DMS 273 (cell line): ENCODE measurements around the gene RCL1.
"Not testable (repeated sequence)": the region's sequence is repeated elsewhere in the genome, so short reads cannot be mapped to it uniquely, and the experiment has no call there.

Source experiments
- DNase-seq: peaks from one replicate; lab custom pipeline; 2025; ENCODE audit not compliant: unreplicated experiment; lab: John Stamatoyannopoulos, UW

The RCL1 gene

GRCh38 chr9:4792572-4793458 lies at the start of gene RCL1:
TSS of gene RCL1 (plus strand) at chr9:4792944. CDS start at chr9:4793092, 148 bp downstream.
- DNase-seq: peak; percentile 98

- DNase-seq: no peak
These were observed 49.4 kb upstream of the RCL1 start for GRCh38 chr9:4743131-4743875.

GRCh38 chr9:4746278-4747030 lies 46.3 kb upstream of the RCL1 start:
- DNase-seq: no peak

DNA sequence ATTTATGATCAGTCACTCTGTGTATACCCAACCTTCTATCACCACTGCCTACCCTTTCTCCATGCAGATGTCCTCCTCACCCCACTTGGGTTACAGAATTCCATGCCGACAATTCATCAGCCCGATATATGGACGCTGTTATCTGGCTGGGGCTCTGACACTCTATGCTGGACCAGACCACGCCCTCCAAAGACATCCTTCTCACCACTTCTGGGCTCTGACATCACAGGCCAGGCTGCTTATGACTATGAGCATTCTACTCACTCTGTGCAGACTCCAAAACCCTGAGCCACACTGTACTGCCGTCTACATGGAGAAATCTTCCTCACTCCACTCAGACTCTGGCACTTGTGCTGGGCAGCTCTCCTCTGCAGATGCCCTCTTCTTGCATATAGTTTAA lies 44.1 kb upstream of the RCL1 start:
- DNase-seq: no peak

DNA sequence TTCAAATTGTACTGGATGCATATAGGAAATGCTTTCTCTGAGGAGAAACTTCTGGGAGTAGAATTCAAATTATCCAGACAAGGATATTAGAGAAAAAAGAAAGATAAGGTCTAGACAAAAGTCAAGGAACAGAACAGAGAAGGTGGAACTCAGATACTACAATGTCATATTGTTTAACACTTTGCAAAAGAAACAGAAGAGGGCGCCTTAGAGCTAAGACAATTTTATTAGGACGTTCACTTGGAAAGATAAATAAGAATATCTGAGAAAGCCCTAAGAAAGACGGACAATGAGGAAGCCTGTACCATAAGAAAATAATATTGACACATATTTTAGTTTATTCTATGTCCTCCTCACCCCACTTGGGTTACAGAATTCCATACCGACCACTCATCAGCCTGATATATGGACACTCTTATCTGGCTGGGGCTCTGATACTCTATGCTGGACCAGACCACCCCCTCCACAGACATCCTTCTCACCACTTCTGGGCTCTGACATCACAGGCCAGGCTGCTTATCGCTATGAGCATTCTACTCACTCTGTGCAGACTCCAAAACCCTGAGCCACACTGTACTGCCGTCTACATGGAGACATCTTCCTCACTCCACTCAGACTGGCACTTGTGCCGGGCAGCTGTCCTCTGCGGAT lies 42.6 kb upstream of the RCL1 start:
- DNase-seq: peak; percentile 66

DNA sequence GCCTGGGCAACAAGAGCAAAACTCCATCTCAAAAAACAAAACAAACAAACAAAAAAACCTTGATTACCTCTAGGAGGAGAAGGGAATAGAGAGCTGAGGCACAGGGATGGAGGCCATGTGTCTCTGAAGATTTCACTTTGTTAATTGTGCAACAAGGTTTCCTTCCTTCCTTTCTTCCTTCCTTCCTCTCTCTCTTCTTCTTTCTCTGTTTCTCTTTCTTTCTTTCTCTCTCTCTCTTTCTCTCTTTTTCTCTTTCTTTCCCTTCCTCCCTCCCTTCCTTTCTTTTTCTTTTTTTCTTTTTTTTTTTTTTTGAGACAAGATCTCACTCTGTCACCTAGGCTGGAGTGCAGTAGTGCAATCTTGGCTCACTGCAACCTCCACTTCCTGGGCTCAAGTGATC lies 38.2 kb upstream of the RCL1 start:
- not testable (repeated sequence) for DNase-seq

GRCh38 chr9:4755026-4755609 lies 37.6 kb upstream of the RCL1 start:
- no peak for DNase-seq

- no peak for DNase-seq
These were observed 36.3 kb upstream of the RCL1 start for GRCh38 chr9:4756420-4756819.

DNA sequence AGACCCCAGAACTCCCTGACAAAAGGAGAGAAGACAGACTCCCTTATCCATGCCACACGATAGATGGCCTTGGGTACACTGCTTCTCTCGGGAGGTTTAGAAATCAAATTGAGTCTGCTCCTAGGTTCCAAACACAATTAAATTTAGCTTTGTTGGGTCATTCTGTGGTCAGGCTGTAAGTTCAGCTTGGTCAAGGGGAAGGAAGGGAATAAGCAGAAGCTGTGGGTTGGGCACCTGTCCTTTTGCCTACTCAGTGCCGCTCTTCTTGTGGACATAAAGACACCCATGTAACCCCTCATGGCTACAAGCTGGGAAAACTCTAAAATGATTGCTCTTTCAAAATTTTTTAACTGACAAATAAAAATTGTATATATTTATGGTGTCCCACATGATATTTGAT lies 32.6 kb upstream of the RCL1 start:
- no peak for DNase-seq

DNA sequence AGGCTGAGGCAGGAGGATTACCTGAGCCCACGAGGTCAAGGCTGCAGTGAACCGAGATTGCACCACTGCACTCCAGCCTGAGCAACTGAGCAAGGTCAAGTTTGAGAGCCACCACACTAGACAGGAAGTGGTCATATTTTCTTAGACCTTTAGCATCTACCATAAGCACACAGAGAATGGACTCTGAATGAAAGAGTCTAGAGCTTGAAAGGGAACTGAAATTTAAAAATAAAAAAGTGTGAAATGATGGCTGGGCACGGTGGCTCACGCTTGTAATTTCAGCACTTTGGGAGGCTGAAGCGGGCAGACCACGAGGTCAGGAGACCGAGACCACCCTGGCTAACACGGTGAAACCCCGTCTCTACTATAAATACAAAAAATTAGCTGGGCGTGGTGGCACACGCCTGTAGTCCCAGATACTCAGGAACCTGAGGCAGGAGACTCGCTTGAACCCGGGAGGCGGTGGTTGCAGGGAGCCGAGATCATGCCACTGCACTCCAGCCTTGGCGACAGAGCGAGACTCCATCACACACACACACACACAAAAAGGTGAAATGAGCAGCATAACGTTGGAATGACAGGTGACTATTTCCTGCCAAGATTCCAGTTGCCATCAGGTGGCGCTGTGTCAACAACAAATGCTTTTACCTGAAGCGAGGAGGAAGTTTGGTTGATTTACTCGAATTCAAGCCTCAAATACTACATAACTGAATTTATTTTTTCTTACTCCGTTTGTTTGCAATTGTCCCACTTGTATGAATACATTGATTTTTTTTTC lies 30.4 kb upstream of the RCL1 start:
- peak; percentile 79 for DNase-seq

DNA sequence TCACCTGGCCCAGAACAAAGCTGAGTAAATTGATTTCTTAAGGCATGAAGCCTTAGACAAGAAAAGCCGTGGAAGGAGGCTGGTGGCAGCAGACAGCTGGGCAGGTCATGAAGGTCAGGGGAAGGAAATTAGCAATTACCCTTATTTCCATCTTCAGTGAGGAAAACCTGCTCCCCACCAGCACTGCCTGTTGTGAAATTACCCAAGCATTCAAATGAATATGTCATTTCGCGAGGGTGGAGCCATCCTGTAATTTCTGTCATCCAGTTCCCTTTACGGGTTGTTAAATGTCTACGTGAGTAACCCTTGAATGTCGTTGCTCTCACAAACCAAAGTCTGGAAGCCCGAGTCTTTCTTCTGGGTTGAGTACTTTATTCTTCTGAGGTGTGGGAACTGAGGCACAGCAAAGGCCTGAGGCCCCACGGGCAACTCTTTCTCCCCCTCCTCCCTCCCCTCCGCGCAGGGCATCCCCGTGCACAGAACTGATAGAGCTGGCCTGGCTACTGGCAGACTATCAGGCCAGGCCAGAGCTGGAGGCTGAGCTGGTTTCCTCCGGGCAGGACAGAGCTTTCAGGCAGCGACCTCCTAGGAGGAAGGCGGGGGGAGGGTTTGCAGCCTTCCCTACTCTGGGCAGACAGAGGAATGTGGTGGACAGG lies 29.7 kb upstream of the RCL1 start:
- DNase-seq: peak; percentile 37

DNA sequence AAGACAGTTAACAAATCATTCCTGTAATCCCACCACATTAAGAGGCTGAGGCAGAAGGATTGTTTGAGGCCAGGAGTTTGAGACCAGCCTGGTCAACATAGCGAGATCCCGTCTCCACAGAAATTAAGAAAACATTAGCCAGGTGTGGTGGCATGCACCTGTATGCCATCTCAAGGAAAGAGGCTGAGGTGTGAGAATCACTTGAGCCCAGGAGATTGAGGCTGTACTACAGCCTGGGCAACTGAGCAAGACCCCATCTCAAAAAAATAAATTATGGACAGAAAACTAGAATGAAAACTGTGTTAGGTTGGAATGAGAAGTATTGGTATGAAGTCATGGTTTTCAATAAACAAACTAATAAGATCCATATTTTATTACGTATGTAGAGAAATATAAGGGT lies 28.7 kb upstream of the RCL1 start:
- no peak for DNase-seq

- DNase-seq: no peak
These were observed 24.1 kb upstream of the RCL1 start for GRCh38 chr9:4768681-4769080.

DNA sequence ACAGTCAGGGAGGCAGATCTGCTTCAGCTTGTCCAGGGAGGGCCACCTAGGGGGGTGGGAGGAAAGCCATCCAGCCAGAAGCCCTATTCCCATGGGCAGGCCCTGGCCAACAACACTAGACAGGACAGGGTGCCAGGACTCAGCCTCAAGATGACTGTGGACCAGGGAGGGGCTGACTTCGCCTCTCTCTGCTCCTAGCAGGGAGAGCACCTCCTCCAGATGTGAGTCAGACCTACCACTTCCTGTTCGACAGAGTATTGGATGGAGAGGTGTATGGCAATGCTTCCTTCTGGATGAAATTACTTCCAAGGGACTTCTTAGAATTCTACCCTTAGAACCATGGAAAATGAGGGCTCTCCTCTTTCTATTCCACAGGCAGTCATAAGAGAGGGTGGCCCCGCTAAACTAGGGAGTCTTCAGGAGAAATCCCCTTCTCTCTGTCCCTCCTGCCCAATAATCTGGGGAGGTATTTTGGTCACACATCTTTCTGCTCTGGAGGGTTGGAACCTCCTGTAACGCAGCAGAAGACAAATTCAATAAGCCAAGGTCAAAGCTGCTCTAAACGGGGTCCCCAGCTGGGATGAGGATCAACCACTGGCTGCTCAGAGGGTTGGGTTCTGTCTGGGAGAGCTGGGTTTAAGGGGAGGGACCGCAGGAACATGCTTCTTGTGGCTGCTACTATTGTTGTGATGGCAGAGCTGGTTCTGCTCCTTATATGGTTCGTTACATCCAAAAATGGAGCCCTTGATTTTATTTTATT lies 23.2 kb upstream of the RCL1 start:
- no peak for DNase-seq

- DNase-seq: no peak
These were observed 21.0 kb upstream of the RCL1 start for GRCh38 chr9:4771788-4772187.

DNA sequence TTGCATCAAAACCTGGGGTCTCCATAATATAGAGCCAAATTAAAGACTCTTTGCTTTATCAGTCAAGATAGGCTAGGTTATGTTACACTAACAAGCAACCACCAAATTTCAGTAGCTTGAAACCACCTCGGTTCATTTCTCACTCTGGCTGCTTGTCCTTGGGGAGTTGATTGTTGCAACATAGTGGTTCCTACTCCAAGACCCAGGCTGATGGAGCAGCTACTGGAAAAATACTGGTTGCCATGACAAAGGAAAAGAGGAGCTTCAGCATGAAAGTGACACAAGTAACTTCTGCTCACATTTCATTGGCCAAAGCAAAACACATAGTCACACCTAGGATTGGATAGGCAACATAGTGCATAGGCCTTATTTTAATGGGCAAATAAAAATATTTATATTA lies 18.5 kb upstream of the RCL1 start:
- peak; percentile 16 for DNase-seq

- DNase-seq: not testable (repeated sequence)
These were observed 17.8 kb upstream of the RCL1 start for GRCh38 chr9:4774958-4775357.

- DNase-seq: no peak
These were observed 12.1 kb upstream of the RCL1 start for GRCh38 chr9:4780651-4781050.

DNA sequence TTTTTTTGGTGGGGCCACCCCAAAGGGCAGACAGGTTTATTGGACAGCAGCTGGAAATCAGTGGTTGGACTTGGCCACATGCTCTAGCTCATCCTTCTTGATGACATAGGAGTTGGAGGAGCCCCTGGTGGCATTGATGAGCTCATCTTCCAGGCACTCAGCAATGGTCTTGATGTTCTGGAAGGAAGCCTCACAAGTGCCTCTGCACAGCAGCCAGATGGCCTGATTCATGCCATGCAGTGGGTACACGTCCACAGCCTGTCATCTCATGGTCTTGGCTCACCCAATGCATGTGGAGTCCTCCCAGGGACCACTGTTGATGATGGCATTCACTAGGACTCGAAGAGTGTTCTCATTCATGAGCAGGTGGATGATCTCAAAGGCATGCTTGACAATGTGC lies 11.3 kb upstream of the RCL1 start:
- DNase-seq: no peak
